HepG2 (cell line): ENCODE measurements around the gene HOXA7. TPM values are rescaled to one million over a fixed set of nuclear protein-coding genes. Genes with fewer than 3 reads are reported as not detected.

Experiments used
- ARID5B ChIP-seq: IDR thresholded peaks from 2 replicates; pipeline ENCODE4 v1.4.0; 2020; ENCODE audit warnings: mild to moderate bottlenecking, missing genetic modification reagents
- GABPB1 ChIP-seq: IDR thresholded peaks from 2 replicates; pipeline ENCODE4 v1.6.1; 2016; ENCODE audit warnings: mild to moderate bottlenecking, missing genetic modification reagents, moderate library complexity, missing compliant biosample characterization
- NCOA1 ChIP-seq: sonication (generic); formaldehyde crosslinking; IDR thresholded peaks from 2 replicates; pipeline ENCODE4 v1.9.0; 2021; ENCODE audit warnings: missing genetic modification reagents
- RBM39 ChIP-seq: fragments of 200-400 bp; formaldehyde crosslinking; IDR thresholded peaks from one replicate; pipeline ENCODE4 v1.6.1; 2018; ENCODE audit warnings: antibody characterized with exemption, mild to moderate bottlenecking, low read depth, low read length; ENCODE audit not compliant: poor library complexity, severe bottlenecking
- SCMH1 ChIP-seq: sonication (generic); formaldehyde crosslinking; IDR thresholded peaks from 2 replicates; pipeline ENCODE4 v1.9.0; 2021; ENCODE audit warnings: missing genetic modification reagents, mild to moderate bottlenecking, borderline replicate concordance
- ZNF232 ChIP-seq: sonication (generic); formaldehyde crosslinking; IDR thresholded peaks from 2 replicates; pipeline ENCODE4 v1.4.0; 2020; ENCODE audit warnings: missing genetic modification reagents, borderline replicate concordance
- polyA plus RNA-seq, 8 experiments: library from polyadenylated mRNA; depleted of rRNA in 3 of 8; stranded (reverse) in 7 of 8; unstranded in 1 of 8; fragments of >200 nt; fragmentation: Illumina TruSeq in 4 of 8; extraction: Trizol in 4 of 8; gene quantifications; 2 replicates each; pipeline versions ENCODE4 v1.2.1 to v1.2.3, GENCODE V29; 2011 to 2016; ENCODE audit warnings: low read depth in 4 of 8, missing spikeins in 1 of 8, mixed read lengths in 1 of 8; ENCODE audit not compliant: insufficient read depth in 1 of 8
- total RNA-seq, 5 experiments: library from RNA; depleted of rRNA; stranded (reverse); fragments of >200 nt; fragmentation: Illumina TruSeq; extraction: Trizol; gene quantifications; 2 replicates each; pipeline ENCODE4 v1.2.3, GENCODE V29; 2016; ENCODE audit warnings: low read depth in 1 of 5

HOXA7 gene
- total and polyA plus RNA-seq, 2 of the 13 experiments (the other 11 are each of a cell fraction or from before 2014, with no cell fraction given), result 0.05 TPM; not detected in 1

- TF ChIP-seq RBM39, result no peak
- no peak for TF ChIP-seq ARID5B (CRISPR knock-in tag)
- TF ChIP-seq ZNF232 (CRISPR knock-in tag), result 0 out of 2 replicates have a peak, but pooled peaks have one; percentile 13
- TF ChIP-seq NCOA1 (CRISPR knock-in tag), result no peak
- no peak for TF ChIP-seq GABPB1 (CRISPR knock-in tag)
- TF ChIP-seq SCMH1 (CRISPR knock-in tag), result no peak
Measured at GRCh38 chr7:27149842-27150567, 6.5 kb downstream of the HOXA7 start (continued).
